Loucy (cell line): Measurements from ENCODE around the gene CA5B.

Experiments used
- H2AFZ ChIP-seq: fragments of 200-600 bp; sonication (generic); 2 replicates; pipeline ENCODE4 v1.6.0; 2016; ENCODE audit warnings: antibody characterized with exemption, mild to moderate bottlenecking, low read length, moderate library complexity
- H3F3A ChIP-seq: fragments of 200-600 bp; 2 replicates; pipeline ENCODE4 v1.6.0; 2016; ENCODE audit warnings: antibody characterized with exemption, low read depth, mild to moderate bottlenecking
- H3K27me3 ChIP-seq: fragments of 200-600 bp; sonication (generic); 2 replicates; pipeline ENCODE4 v1.6.1; 2014; ENCODE audit warnings: low read length, mild to moderate bottlenecking; ENCODE audit not compliant: insufficient read depth, poor library complexity, severe bottlenecking
- H3K36me3 ChIP-seq: fragments of 200-600 bp; sonication (generic); 2 replicates; pipeline ENCODE4 v1.6.1; 2016; ENCODE audit warnings: low read length; ENCODE audit not compliant: insufficient read depth
- H3K4me1 ChIP-seq: fragments of 200-600 bp; sonication (generic); 2 replicates; pipeline ENCODE4 v1.5.1; 2014; ENCODE audit warnings: low read length, mild to moderate bottlenecking; ENCODE audit not compliant: insufficient read depth, poor library complexity, severe bottlenecking
- H3K4me2 ChIP-seq: fragments of 200-600 bp; sonication (generic); 2 replicates; pipeline ENCODE4 v1.6.0; 2014; ENCODE audit warnings: antibody characterized with exemption, low read length, low read depth, mild to moderate bottlenecking; ENCODE audit not compliant: poor library complexity, severe bottlenecking
- H3K4me3 ChIP-seq: fragments of 200-600 bp; sonication (generic); 2 replicates; pipeline ENCODE4 v1.5.1; 2014; ENCODE audit warnings: low read length, mild to moderate bottlenecking, mixed read lengths; ENCODE audit not compliant: poor library complexity, severe bottlenecking
- H3K79me2 ChIP-seq: fragments of 200-600 bp; sonication (generic); 2 replicates; pipeline ENCODE4 v1.6.1; 2014; ENCODE audit warnings: low read length; ENCODE audit not compliant: insufficient read depth
- H3K9ac ChIP-seq: fragments of 200-600 bp; sonication (generic); 2 replicates; pipeline ENCODE4 v1.6.0; 2014; ENCODE audit warnings: mild to moderate bottlenecking, low read depth, low read length, moderate library complexity; ENCODE audit not compliant: poor library complexity, severe bottlenecking
- H3K9me2 ChIP-seq: fragments of 200-600 bp; sonication (generic); replicated peaks from 2 replicates; pipeline ENCODE4 v1.6.1; 2016; ENCODE audit warnings: low read depth, low read length, mixed read lengths
- H3K9me3 ChIP-seq: fragments of 200-600 bp; sonication (generic); 2 replicates; pipeline ENCODE4 v1.6.1; 2014; ENCODE audit warnings: mild to moderate bottlenecking, antibody characterized with exemption, low read length, low read depth; ENCODE audit not compliant: insufficient read depth
- H4K20me1 ChIP-seq: fragments of 200-600 bp; sonication (generic); 2 replicates; pipeline ENCODE4 v1.6.0; 2014; ENCODE audit warnings: antibody characterized with exemption, low read length, mild to moderate bottlenecking; ENCODE audit not compliant: insufficient read depth, poor library complexity, severe bottlenecking
- EZH2phosphoT487 ChIP-seq: fragments of 200-600 bp; IDR thresholded peaks from 2 replicates; pipeline ENCODE4 v1.6.1; 2018; ENCODE audit warnings: antibody characterized with exemption, mild to moderate bottlenecking, moderate library complexity, borderline replicate concordance
- TF ChIP-seq, protein P1 (sequence below): fragments of 200-600 bp; sonication (generic); conservative IDR thresholded peaks from 2 replicates; pipeline ENCODE4 v1.5.1; 2014; ENCODE audit warnings: mild to moderate bottlenecking, antibody characterized with exemption, low read length

The CA5B gene

DNA sequence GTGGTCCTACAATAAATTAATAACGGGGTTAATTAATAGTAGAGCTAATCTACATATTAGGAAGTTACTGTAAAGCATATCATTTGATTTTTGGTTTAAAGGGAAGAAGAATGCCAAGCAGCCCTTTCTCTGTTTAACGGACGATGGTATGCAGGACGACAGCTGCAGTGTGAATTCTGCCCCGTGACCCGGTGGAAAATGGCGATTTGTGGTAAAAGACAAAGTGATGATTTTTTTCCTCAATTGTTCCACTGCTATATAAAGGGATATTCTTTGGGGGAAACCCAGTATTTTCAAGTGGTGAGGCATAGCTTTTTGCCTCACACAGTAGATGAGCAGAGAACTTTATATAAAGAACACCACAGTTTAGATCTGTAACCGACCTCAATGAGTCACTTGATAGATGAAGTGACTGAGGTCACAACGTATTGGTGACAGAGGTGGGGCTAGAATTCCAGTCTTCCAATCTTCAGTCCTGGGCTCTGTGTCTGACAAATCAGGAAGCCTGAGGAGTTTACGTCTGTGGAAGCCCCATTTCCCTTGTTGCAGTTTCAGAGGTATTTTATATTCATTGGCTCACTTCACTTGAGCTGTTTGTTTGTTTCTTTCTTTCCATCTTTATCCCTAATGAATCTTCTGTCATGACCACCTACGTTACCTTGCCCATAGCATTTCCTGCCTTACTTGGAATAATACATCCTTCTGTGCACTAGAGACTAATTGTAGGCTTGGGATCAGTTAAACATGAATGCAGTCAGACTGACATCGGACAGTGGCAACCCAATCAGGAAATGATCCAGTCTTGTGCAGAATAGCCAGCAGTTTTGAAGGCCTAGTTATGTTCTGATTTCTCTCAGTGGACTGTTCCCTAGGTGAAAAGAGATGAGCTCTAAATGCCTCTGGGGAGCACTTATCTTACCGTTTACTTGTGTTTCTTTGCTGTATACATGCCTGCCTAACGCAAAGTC lies 82.3 kb downstream of the CA5B start:
- H3K9me3 ChIP-seq = no peaks in the 10 kb centered on the region
- H3K27me3 ChIP-seq = no peaks in the 10 kb centered on the region
- peaks cover 25% of the 10 kb centered on the region; the same call in 1 of the 2 replicates for H3K36me3 ChIP-seq
- H3K79me2 ChIP-seq = no peaks in the 10 kb centered on the region
- TF ChIP-seq, protein P1, sequence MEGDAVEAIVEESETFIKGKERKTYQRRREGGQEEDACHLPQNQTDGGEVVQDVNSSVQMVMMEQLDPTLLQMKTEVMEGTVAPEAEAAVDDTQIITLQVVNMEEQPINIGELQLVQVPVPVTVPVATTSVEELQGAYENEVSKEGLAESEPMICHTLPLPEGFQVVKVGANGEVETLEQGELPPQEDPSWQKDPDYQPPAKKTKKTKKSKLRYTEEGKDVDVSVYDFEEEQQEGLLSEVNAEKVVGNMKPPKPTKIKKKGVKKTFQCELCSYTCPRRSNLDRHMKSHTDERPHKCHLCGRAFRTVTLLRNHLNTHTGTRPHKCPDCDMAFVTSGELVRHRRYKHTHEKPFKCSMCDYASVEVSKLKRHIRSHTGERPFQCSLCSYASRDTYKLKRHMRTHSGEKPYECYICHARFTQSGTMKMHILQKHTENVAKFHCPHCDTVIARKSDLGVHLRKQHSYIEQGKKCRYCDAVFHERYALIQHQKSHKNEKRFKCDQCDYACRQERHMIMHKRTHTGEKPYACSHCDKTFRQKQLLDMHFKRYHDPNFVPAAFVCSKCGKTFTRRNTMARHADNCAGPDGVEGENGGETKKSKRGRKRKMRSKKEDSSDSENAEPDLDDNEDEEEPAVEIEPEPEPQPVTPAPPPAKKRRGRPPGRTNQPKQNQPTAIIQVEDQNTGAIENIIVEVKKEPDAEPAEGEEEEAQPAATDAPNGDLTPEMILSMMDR = no peak
- TF ChIP-seq EZH2phosphoT487 = no peak
- H3K9ac ChIP-seq = no peak overlapping the region
- H3K4me2 ChIP-seq = no peak overlapping the region
- peaks cover 16% of the 10 kb centered on the region for H3K4me1 ChIP-seq
- no peaks in the 10 kb centered on the region for H3K9me2 ChIP-seq
- no peak overlapping the region for H3K4me3 ChIP-seq
- H3F3A ChIP-seq = no peaks in the 10 kb centered on the region
- H4K20me1 ChIP-seq = no peaks in the 10 kb centered on the region
- no peak overlapping the region for H2AFZ ChIP-seq

DNA sequence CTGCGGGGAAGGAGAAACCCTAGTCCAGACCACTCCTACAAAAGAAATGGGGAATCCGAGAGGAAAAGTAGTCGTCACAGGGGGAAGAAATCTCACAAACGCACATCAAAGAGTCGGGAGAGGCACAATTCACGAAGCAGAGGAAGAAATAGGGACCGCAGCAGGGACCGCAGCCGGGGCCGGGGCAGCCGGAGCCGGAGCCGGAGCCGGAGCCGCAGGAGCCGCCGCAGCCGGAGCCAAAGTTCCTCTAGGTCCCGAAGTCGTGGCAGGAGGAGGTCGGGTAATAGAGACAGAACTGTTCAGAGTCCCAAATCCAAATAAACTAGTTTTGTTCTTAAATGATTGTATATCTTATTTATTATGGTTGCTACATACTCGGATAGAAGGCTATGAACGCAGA lies 84.9 kb downstream of the CA5B start:
- TF ChIP-seq, protein P1 = no peak
- TF ChIP-seq EZH2phosphoT487 = no peak
- no peaks in the 10 kb centered on the region for H3K4me1 ChIP-seq
- H3K4me2 ChIP-seq = no peak overlapping the region
- H3K9me2 ChIP-seq = no peaks in the 10 kb centered on the region
- no peaks in the 10 kb centered on the region for H3K9me3 ChIP-seq
- no peaks in the 10 kb centered on the region for H3K27me3 ChIP-seq
- no peak overlapping the region for H2AFZ ChIP-seq
- H3F3A ChIP-seq = no peaks in the 10 kb centered on the region
- no peak overlapping the region for H3K4me3 ChIP-seq
- no peaks in the 10 kb centered on the region for H3K79me2 ChIP-seq
- no peaks in the 10 kb centered on the region for H4K20me1 ChIP-seq
- no peak overlapping the region for H3K9ac ChIP-seq
- H3K36me3 ChIP-seq = peaks cover 36% of the 10 kb centered on the region; the same call in 1 of the 2 replicates

DNA sequence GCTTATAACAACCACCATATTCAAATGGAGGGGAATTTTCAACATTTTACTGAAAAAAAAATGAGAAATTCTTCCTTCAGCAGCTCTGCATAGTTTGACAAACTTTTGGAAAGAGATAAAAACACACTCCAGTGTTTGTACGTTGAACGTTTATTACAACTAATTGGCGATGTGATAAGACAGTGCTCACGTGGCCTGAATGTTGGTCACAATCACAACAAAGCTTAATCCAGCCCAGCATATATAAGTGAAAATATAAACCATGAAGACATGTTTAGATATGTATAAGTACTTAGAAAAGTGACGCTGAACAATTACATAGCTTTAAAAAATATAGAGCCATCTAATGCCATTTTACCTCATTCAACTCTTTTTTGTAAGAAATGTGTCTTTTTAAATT lies 87.9 kb downstream of the CA5B start:
- no peaks in the 10 kb centered on the region for H3F3A ChIP-seq
- H3K36me3 ChIP-seq = peaks cover 23% of the 10 kb centered on the region; the same call in 1 of the 2 replicates
- H3K4me3 ChIP-seq = no peak overlapping the region
- H3K9ac ChIP-seq = no peak overlapping the region
- no peaks in the 10 kb centered on the region for H3K4me1 ChIP-seq
- H3K27me3 ChIP-seq = no peaks in the 10 kb centered on the region
- no peaks in the 10 kb centered on the region for H3K79me2 ChIP-seq
- no peak for TF ChIP-seq EZH2phosphoT487
- TF ChIP-seq, protein P1 = no peak
- no peak overlapping the region for H3K4me2 ChIP-seq
- no peaks in the 10 kb centered on the region for H4K20me1 ChIP-seq
- H3K9me2 ChIP-seq = no peaks in the 10 kb centered on the region
- H2AFZ ChIP-seq = no peak overlapping the region
- H3K9me3 ChIP-seq = no peaks in the 10 kb centered on the region
